ENCODE measurements around the gene TP53RK.

DNA sequence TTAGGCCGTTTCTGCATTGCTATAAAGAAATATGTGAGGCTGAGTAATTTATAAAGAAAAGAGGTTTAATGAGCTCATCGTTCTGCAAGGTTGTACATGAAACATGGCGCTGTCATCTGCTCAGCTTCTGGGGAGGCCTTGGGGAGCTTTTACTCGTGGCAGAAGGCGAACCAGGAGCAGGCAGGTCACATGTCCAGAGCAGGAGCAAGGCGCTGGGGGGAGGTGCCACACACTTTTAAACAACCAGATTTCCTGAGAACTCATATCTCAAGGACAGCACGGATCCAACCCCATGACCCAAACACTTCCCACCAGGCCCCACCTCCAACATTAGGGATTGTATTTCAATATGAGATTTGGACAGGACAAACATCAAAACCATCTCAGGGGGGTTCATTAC, 31.6 kb downstream of the TP53RK start:
- TF ChIP-seq GATA3 (IDR thresholded peaks at IDR 0.05; ENCODE audit: low read depth, low read length) (no peak), GATA2 (IDR thresholded peaks at IDR 0.05; ENCODE audit: low read depth, low read length) (no peak)

All from SH-SY5Y (cell line).